Effector memory CD8-positive, alpha-beta T cell (primary cell): Measurements from ENCODE around the gene PIGU.

Experiments used
- ATAC-seq: fragments of 150-1000 bp; cut with Tn5 transposase; replicated peaks from 2 replicates; pipeline ENCODE4 v1.10.0; 2021; ENCODE audit warnings: mild to moderate bottlenecking, moderate library complexity
- DNase-seq, 3 experiments: peaks; one replicate each; pipeline ENCODE4 v3.0.0; 2021
- H3K27ac Mint-ChIP-seq, 2 donors: one replicate each; pipeline ENCODE4 v1.8.0; 2022; ENCODE audit warnings: mild to moderate bottlenecking in 2 of 2, mixed read lengths in 2 of 2, moderate library complexity in 2 of 2
- H3K27me3 Mint-ChIP-seq, 2 donors: one replicate each; pipeline ENCODE4 v1.8.0; 2022; ENCODE audit warnings: mixed read lengths in 2 of 2
- H3K36me3 Mint-ChIP-seq: one replicate; pipeline ENCODE4 v1.8.0; 2022; ENCODE audit warnings: mild to moderate bottlenecking, moderate library complexity, mixed read lengths; ENCODE audit not compliant: insufficient read depth
- H3K4me1 Mint-ChIP-seq, 2 donors: one replicate each; pipeline ENCODE4 v1.8.0; 2022; ENCODE audit warnings: low read depth in 2 of 2, mixed read lengths in 2 of 2
- H3K4me3 Mint-ChIP-seq, 2 donors: one replicate each; pipeline ENCODE4 v1.8.0; 2022; ENCODE audit warnings: mild to moderate bottlenecking in 2 of 2, mixed read lengths in 2 of 2, moderate library complexity in 2 of 2
- H3K9me3 Mint-ChIP-seq, 2 donors: one replicate each; pipeline ENCODE4 v1.8.0; 2022; ENCODE audit warnings: mixed read lengths in 2 of 2

The PIGU gene

GRCh38 chr20:34711813-34712430 is 35.0 kb upstream of the PIGU start:
- H3K4me1 Mint-ChIP-seq, result peaks cover 11 to 15% of the 10 kb centered on the region in 2 donors
- H3K36me3 Mint-ChIP-seq, result peaks cover 90% of the 10 kb centered on the region
- H3K27ac Mint-ChIP-seq, result peak overlapping the region; percentile 51 to 69
- DNase-seq (no peak), ATAC-seq (no peak)
- H3K4me3 Mint-ChIP-seq, result peak overlapping the region; percentile 38 to 86
- no peaks in the 10 kb centered on the region for H3K9me3 Mint-ChIP-seq
- H3K27me3 Mint-ChIP-seq, result no peaks in the 10 kb centered on the region

DNA sequence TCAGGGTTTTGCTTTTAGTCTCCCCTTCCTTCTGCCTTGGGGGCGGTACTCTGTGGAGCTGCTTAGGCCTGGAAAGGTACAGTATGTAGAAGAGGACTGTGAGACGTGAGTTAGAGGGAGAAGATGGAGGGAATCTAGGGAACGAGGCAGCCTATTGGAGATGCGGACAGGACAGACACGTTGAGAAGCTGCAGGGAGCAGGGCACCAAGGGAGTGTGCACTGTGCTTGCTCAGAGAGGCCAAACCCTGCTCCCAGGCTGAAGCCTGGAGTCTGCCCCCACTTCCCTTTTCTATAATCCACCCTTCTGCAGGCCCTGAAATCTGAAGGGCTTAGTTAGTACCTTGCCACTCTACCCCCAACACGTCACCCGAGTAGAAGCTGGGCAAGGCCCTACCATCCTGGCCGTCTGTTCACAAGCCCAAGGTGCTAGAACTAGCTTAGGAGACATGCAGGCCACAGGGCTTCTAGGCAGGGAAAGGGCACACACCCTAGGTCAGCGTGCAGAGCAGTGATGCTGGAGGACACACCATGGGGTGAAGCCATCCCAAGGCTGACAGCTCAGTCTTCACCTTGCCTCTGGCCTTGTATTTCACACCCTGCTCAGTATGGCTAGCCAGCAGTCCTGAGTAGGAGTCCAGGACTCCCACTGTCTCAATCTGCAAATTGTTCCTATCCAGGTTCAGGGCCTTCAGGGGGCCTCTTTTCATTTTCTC is 34.1 kb upstream of the PIGU start:
- Mint-ChIP-seq H3K4me3 (peak overlapping the region; percentile 74 to 86), H3K4me1 (peaks cover 11 to 15% of the 10 kb centered on the region in 2 donors), H3K9me3 (no peaks in the 10 kb centered on the region), H3K27ac (peak overlapping the region; percentile 51 to 88), H3K36me3 (peaks cover 93% of the 10 kb centered on the region), H3K27me3 (no peaks in the 10 kb centered on the region)
- no peak for ATAC-seq
- DNase-seq, result no peak

DNA sequence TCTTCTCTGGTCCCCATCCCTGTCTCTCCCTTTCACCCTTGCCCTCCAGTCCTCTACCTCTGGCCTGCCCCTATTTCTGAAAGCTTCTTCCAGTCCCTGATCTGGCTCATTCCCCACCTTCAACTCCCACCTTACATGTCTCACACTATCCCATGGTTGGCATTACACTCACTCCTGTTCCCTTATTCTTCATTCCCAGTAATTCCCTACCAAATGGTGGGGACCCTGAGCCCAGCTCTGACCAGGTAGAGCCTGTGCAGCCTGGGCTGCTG is 33.6 kb upstream of the PIGU start:
- H3K36me3 Mint-ChIP-seq, result peaks cover 94% of the 10 kb centered on the region
- no peaks in the 10 kb centered on the region for H3K27me3 Mint-ChIP-seq
- DNase-seq (no peak), ATAC-seq (no peak)
- peak overlapping the region; percentile 51 to 88 for H3K27ac Mint-ChIP-seq
- peak overlapping the region; percentile 74 to 86 for H3K4me3 Mint-ChIP-seq
- H3K9me3 Mint-ChIP-seq, result no peaks in the 10 kb centered on the region
- peaks cover 13 to 15% of the 10 kb centered on the region in 2 donors for H3K4me1 Mint-ChIP-seq

- Mint-ChIP-seq H3K4me3 (peak overlapping the region; percentile 74 to 86), H3K4me1 (peaks cover 14 to 15% of the 10 kb centered on the region in 2 donors), H3K36me3 (peaks cover 95% of the 10 kb centered on the region), H3K27ac (peak overlapping the region; percentile 51 to 88), H3K27me3 (no peaks in the 10 kb centered on the region), H3K9me3 (no peaks in the 10 kb centered on the region)
- peak; percentile 23 for ATAC-seq
- no peak for DNase-seq
Measured at GRCh38 chr20:34709831-34710567, 33.1 kb upstream of the PIGU start.

DNA sequence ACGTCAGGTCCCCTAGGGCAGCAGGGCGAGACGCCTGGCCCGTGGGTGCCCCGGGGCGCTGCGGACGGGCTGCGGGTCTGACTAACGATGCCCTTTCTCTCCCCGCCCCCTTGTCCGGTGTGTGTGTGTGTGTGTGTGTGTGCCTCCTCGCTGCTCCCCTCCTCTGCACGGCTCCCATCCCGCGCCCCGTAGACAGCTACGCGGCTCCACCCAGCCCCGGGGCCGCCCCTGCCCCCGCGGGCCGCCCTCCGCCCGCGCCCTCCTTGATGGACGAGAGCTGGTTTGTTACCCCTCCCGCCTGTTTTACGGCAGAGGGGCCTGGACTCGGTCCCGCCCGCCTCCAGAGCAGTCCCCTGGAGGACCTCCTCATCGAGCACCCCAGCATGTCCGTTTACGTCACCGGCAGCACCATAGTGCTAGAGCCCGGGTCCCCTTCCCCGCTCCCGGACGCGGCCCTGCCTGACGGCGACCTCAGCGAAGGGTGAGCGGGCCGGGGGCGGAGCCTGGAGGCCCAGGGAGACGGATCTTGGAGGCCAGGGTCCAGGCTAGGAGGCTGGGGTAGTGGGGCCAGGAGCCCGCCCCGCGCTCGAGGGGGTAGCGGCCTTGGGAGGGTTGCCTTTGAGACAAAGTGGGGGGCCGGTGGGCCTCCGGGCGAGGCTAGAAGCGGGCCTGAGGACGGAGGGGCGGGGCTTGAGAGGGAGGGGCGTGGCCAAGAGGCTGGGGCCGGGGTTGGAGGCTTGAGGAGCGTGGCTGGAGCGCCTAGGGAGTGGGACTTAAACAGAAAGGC is 32.3 kb upstream of the PIGU start:
- Mint-ChIP-seq H3K9me3 (no peaks in the 10 kb centered on the region), H3K27ac (peak overlapping the region; percentile 51 to 88), H3K27me3 (no peaks in the 10 kb centered on the region), H3K4me3 (peak overlapping the region; percentile 74 to 86), H3K4me1 (peaks cover 20% of the 10 kb centered on the region in 2 donors), H3K36me3 (peaks cover 96% of the 10 kb centered on the region)
- peak; percentile 79 to 83 (median 80) for DNase-seq
- ATAC-seq, result peak; percentile 60

- DNase-seq (peak; percentile 35 to 48 (median 38)), ATAC-seq (no peak)
- Mint-ChIP-seq H3K36me3 (peaks cover 96% of the 10 kb centered on the region), H3K4me1 (peaks cover 20 to 21% of the 10 kb centered on the region in 2 donors), H3K27me3 (no peaks in the 10 kb centered on the region), H3K9me3 (no peaks in the 10 kb centered on the region), H3K4me3 (peak overlapping the region; percentile 74 to 86), H3K27ac (peak overlapping the region; percentile 51 to 88)
Measured at GRCh38 chr20:34708621-34709043, 31.7 kb upstream of the PIGU start.

DNA sequence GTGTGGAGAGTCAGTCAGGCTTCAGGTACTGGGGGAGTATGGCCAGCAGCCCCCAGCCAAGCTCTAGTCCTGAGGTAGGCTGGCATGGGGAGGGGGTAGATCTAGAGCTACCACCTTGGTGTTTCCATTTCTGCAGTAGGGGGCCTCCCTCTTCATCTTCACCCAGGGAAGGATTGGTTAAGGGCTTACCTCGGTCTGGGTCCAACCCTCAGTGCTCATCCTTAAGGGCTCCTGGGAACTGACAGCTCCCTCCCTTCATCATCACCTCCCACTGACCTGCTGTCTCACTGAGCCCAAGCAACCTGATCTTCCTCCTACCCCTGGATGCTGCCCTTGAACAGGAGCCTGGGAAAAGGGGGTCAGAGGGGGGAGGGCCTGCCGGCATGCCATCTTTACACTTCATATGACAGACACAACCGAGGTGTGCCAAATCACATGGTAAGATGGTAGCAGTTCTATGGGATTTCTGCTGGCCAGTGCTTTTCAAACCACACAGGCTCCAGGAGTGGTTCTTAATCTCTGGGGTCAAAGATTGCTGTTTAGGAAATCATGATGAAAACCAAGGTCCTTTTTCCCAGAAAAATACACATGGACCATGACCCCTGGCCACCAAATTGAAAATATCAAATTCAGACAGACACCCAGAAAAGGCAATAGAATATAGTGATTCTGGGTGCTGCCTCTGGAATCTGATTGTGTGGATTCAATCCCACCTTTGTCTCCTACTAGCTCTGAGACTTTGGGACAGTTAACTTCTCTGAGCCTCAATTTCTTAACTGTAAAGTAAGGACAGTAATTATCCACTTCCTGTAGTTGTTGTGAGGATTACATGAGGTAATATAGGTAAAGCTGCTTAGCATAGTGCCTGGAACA is 30.3 kb upstream of the PIGU start:
- DNase-seq, result no peak
- Mint-ChIP-seq H3K27me3 (no peaks in the 10 kb centered on the region), H3K4me3 (no peak overlapping the region), H3K36me3 (peaks cover 94% of the 10 kb centered on the region), H3K27ac (peak overlapping the region in 1 of 2 donors; percentile 100), H3K4me1 (peaks cover 27 to 29% of the 10 kb centered on the region in 2 donors), H3K9me3 (no peaks in the 10 kb centered on the region)
- ATAC-seq, result no peak

- H3K4me1 Mint-ChIP-seq, result peaks cover 29 to 31% of the 10 kb centered on the region in 2 donors
- H3K27ac Mint-ChIP-seq, result peak overlapping the region; percentile 96 to 100
- no peaks in the 10 kb centered on the region for H3K9me3 Mint-ChIP-seq
Measured at GRCh38 chr20:34706302-34706875, 29.5 kb upstream of the PIGU start.

GRCh38 chr20:34705397-34706301 is 28.8 kb upstream of the PIGU start:
- DNase-seq (no peak), ATAC-seq (no peak)
- Mint-ChIP-seq H3K27ac (peak overlapping the region; percentile 96 to 100), H3K36me3 (peaks cover 83% of the 10 kb centered on the region), H3K9me3 (no peaks in the 10 kb centered on the region), H3K27me3 (no peaks in the 10 kb centered on the region), H3K4me1 (peaks cover 27 to 30% of the 10 kb centered on the region in 2 donors), H3K4me3 (peak overlapping the region in 1 of 2 donors; percentile 99)

More at GRCh38 chr20:34706302-34706875, 29.5 kb upstream of the PIGU start:
- Mint-ChIP-seq H3K4me3 (peak overlapping the region in 1 of 2 donors; percentile 99), H3K27me3 (no peaks in the 10 kb centered on the region), H3K36me3 (peaks cover 87% of the 10 kb centered on the region)
- DNase-seq, result no peak
- ATAC-seq, result no peak

DNA sequence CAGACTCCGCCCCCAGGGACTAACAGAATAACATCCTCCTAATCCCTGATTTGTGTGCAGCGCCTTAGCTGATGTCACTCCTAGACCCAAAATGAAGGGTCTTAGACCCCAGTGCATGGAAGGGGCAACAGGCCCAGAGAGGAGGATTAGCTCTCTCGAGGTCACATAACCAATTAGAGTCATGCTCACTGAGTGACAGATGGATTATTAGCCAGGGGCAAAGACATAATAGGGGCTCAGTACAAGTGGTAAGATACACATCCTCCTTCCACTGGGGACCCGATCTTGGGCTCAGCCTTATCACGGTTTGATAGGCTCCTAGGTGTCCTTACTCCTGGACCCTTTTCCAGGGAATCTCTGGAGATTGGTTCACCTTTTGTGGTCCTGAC is 28.1 kb upstream of the PIGU start:
- no peaks in the 10 kb centered on the region for H3K27me3 Mint-ChIP-seq
- peak overlapping the region; percentile 88 to 99 for H3K4me3 Mint-ChIP-seq
- H3K27ac Mint-ChIP-seq, result peak overlapping the region; percentile 96 to 100
- DNase-seq, result no peak
- no peak for ATAC-seq
- H3K9me3 Mint-ChIP-seq, result no peaks in the 10 kb centered on the region
- H3K36me3 Mint-ChIP-seq, result peaks cover 76% of the 10 kb centered on the region
- H3K4me1 Mint-ChIP-seq, result peaks cover 22 to 24% of the 10 kb centered on the region in 2 donors

DNA sequence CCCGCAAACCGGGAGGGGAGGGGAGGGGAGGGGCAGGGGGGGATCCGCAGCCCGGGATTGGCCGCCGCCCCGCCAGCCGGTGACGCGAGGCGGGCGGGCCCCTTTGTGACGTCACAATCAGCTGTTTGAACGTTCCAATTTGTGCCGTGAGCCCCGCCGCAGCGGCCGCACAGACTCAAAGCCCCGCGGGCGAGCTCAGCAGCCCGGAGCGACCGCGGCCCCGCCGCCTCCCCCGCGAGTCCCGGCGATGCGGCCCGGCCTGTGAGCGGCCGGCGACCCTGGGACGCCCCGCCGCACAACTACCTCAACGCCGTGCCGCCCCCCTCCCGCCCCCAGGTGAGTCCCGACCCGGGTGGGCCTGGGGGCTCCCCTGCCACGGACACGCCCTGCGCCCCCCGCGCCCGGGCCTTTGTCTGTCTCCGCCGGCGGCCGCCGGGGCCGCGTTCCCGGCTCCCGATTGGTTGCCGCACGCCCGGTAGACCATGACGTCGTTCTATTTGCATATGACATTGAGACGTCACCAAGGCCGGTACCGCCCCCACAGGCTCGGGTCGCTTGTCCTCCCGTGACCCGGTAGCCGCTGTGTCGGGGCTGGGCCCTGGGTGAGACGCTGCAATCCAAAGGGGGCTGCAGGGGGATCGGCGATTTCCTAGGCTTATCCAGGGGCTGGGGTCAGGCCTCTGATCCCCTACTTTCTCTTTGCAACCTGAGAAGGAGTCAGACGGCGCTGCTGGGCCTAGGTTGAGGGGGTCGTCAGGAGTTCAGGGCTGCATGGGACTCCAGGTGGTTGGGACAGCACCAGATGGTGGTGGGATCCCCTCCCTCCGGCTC is 27.5 kb upstream of the PIGU start, which contains the start of gene TP53INP2:
TSS of gene TP53INP2 (plus strand) at position 168 of the 831 bp plus-strand sequence. CDS start 4,396 bp downstream, outside the sequence.
- DNase-seq, result peak; percentile 89 to 91 (median 90)
- Mint-ChIP-seq H3K27ac (peak within 1 kb of the TSS; percentile 96 to 100), H3K36me3 (peaks cover 71% of the 10 kb centered on the region), H3K4me3 (peak within 1 kb of the TSS; percentile 88 to 99), H3K9me3 (no peaks in the 10 kb centered on the region), H3K4me1 (peaks cover 22 to 24% of the 10 kb centered on the region in 2 donors), H3K27me3 (no peaks in the 10 kb centered on the region)
- ATAC-seq, result peak; percentile 64
